Measurements from ENCODE around the gene OR2T29.
"Not testable (repeated sequence)": the region's sequence is repeated elsewhere in the genome, so short reads cannot be mapped to it uniquely, and the experiment has no call there.

The OR2T29 gene, protein sequence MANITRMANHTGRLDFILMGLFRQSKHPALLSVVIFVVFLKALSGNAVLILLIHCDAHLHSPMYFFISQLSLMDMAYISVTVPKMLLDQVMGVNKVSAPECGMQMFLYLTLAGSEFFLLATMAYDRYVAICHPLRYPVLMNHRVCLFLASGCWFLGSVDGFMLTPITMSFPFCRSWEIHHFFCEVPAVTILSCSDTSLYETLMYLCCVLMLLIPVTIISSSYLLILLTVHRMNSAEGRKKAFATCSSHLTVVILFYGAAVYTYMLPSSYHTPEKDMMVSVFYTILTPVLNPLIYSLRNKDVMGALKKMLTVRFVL

DNA sequence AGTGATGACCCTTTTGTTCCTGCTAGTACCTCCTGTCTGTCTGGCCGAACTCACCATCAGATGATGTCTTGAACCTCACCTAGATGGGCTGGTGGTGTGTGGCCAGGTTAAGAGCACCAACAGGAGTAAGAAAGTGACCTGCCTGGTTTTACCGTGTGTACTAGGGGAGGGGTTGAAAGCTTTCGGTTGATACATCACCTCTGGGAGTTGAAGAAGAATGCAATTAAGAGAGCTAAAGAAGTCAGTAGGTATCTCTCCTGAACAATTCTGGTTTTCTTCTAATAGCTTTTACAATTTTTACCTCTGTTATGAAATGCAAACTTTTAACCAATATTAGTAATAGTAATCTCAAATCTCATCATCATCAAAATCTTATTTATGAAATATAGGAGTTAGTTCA, at the start of gene OR2T29:
Gene OR2T29 (minus strand): TSS at position 101 of the 400 bp plus-strand sequence. CDS start 3,281 bp downstream, outside the sequence.
- not testable (repeated sequence) for DNase-seq

DNA sequence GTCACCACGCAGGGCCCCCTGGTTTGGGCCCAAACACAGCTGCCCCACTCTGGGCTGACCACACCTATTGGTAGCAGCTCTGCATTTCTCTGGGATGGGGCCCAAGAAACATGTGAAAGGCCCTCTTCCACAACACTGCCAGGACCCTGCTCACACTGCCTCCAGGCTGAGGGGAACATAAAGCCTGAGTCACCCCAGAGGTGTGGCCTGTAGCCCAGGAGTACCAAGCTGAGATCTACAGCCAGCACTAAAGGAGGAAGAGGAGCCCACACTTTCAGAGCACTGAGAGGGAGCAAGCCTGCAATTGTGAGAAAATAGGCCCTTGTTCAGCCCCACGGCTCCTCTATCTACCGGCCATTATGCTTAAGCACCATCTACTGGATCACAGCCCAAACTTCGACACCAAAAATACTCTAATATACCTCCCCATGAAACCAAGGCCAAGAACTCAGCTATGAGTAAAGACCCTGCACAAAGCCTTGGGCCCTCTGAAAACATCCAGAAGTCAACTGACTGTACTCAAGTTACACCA, 49.4 kb upstream of the OR2T29 start:
- DNase-seq, result no peak

DNA sequence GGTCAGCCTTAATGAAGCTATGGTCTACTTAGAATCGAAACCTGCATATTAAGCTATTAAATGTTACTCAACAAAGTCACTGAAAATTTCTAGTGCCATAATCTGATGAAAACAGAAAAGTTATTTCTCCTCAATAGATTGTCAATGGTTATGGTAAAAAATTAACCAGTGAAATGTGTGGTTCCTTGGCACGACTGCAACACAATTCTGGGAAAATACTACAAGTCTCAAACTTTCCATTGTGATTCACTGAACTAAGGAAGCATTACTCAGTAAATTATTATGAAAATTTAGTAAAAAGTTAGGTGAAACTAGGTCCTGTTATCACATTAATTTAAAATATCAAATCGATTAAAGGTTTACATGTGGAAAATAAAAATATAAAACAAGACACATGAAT, 47.7 kb upstream of the OR2T29 start:
- DNase-seq, result no peak

DNA sequence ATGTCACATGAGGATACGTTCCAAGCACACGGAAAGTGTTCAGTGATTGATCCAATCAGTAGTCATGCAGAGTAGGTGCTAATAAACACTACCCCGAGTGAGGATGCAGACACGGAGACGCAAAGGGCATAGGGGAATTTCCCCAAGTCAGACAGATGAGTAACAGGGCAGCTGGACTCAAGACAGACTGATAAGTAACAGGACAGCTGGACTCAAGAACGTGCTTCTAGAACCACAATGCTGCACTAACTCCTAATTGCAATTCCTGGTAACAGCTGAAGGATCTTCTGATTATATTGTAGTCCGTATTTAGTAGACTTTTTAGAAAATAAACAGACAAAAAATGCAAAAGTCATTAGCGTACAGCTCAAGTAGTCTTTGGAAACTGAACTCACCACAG, 36.8 kb upstream of the OR2T29 start:
- DNase-seq, result no peak

DNA sequence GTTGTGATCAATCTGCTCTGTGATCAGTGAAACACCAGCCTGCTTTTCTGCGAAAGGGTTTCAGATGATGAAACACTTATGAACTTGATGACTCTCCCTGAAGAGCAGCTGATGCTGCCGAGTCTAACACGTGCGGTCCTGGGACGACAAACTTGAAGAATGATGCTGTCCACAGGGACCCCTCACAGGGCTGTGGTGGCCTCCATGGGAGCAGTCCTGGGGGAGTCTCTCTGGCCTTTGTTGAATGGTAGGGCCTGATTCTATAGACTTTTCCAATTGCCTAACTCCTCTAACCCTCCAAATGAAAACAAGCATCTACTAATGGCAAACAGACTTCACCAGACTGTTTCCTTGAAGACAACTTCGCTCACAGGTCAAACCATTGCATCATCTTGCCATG, 35.0 kb upstream of the OR2T29 start, which contains the start of gene OR2T10:
Gene OR2T10 (minus strand): TSS at position 112 of the 400 bp plus-strand sequence. CDS start 3,932 bp downstream, outside the sequence.
- DNase-seq, result no peak

DNA sequence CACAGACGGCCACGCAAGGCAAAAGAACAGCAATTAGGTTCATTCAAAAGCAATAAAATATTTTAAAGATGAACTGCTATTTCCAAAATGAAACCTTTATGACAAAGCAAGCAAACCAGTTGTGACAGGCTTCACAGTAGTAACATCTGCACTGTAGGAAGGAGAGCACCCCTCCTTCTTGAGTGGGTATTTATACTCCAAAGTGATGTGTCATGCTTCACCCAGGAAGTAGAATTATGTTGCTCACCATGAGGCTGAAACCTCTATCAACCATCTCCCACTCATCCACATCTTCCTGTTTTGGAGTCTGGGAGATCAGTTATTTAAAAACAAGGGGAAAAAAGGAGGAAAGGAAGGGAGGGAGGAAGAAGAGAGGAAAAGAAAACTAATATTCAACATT, 34.0 kb upstream of the OR2T29 start:
- DNase-seq, result no peak

DNA sequence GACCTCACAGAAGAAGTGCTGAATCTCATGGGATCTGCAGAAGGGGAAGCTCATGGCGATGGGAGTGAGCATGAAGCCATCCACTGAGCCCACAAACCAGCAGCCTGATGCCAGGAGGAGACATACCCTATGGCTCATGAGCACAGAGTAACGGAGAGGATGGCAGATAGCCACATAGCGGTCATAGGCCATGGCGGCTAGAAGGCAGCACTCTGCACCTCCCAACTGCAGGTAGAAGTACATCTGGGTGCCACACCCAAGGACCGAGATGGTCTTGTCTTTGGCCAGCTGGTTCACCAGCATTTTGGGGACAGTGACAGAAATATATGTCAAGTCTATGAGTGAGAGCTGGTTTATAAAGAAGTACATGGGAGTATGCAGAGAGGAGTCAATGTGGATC, 30.7 kb upstream of the OR2T29 start:
- DNase-seq, result no peak

DNA sequence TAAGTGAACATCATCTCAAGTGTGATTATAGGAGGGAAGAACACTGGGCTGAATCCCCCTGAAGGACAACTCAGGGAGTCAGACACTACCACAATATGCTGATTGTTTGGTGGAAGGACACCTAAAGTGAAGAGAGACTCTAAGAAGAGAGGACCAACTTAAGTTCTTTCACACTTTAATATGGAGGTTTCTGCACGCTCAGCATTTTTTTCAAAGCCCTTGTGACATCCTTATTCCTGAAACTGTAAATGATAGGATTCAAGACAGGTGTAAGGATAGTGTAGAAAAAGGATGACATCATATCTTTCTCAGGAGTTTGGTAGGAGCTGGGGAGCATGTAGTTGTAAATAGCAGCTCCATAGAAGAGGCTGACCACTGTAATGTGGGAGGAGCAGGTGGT, 30.1 kb upstream of the OR2T29 start:
- DNase-seq, result no peak

DNA sequence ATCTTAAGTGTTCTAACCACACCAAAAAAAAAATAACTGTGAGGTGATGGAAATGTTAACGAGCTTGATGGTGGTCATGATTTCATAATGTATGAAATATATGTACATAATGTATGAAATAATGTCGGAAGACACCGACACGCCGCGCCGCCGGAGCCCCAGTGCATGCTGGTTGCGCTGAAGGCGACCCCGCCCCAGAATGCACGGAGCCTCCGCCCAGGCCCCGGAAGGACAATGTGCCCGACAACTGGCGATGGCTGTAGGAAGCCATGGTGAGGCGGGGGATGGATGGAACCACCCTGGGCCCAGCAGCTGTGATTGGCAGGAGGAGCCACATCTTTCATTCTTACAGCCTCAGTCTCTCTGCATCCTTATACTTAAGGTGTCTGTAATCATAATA, 27.5 kb upstream of the OR2T29 start:
- no peak for DNase-seq

DNA sequence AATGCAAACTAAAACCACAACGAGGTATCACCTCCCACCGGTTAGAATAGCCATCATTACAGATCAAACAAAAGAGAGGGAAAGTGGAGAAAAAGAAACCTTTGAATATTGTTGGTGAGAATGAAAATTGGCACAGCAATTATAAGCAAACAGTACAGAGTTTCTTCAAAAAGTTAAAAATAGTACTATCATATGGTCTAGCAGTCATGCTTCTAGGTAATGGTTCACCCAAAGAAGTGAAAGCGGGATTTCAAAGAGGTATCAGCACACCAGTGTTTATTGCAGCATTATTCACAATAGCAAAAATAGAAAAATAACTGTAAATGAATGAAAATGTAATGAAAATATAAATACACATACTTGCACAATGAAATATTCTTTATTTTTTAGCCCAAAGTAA, 26.8 kb upstream of the OR2T29 start:
- no peak for DNase-seq

DNA sequence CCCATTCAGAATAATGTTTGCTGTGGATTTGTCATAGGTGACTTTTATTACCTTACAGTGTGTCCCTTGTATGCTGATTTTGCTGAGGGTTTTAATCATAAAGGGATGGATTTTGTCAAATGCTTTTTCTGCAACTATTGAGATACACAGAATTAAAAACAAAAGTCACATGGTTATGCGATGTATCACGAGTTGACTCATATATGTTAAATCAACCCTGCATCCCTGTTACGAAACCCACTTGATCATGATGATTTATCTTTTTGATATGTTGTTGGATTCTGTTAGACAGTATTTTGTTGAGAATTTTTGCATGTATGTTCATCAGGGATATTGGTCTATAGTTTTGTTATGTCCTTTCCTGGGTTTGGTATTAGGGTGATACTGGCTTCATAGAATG, 22.7 kb upstream of the OR2T29 start:
- DNase-seq, result no peak

DNA sequence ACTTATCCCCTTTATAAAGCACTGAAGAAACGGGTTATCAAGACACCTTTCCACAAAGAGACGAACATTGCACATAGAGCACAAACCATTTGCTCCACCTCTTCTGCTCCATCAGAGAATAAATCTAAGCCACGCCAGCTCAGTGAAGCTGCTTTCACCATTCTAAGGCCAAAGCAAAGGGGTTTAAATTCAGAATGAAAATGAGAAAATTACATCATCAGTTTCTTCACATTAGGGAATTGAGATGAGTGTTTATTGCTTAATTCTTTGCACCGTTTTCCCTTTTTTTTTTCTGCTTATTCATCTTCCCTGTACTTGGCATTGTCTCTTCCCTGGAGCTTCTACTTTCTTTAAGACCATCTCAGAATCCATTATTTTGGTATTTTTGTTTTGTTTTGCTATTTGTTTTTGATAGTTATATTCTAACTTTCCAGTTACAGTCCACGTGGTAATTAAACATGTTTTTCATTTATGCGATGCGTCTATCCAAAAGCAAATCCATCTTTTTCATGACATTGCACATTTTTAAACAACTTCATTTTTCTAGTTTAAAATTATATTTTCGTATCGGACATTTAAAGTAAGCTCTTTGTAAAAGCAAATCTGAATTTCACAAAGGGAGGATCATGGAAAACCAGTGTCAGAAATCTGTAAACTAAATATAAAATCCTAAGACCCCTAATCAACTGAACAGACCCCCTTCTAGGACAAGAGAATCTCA, 13.8 kb upstream of the OR2T29 start:
- no peak for DNase-seq

DNA sequence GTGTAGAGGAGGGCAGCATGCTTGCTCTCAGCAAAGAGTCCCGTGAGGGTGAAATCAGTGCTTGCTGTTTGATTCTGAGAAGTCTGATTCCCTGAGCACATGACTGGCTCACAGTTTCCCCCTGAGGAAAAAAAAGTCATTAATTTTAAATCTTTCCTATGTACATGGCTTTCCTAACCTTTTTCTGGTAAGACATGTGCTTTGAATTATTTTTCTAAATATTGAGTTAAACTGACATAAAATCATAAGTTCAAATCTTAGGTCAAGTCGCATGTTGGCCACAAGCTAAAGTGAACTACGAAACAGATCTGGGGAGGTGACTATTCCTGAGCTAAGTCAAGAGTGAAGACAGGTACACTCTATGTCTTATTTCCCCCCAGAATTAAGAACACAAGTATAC, 12.1 kb upstream of the OR2T29 start, which contains the start of gene OR2T34:
Gene OR2T34 (minus strand): TSS at position 101 of the 400 bp plus-strand sequence. CDS start 0 bp downstream, at position 101.
- DNase-seq, result not testable (repeated sequence)

DNA sequence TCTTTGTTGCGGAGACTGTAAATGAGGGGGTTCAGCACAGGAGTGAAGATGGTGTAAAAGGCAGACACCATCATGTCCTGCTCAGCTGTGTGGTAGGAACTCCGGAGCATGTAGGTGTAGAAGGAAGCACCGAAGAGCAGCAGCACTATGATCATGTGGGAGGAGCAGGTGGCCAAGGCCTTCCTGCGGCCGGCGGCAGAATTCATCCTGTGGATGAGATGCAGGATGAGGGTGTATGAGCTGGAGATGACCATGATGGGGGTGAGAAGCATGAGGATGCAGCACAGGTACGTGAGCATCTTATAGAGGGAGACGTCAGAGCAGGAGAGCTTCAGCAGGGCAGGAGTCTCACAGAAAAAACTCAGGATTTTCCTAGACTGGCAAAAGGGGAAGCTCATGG, 11.3 kb upstream of the OR2T29 start:
- not testable (repeated sequence) for DNase-seq

DNA sequence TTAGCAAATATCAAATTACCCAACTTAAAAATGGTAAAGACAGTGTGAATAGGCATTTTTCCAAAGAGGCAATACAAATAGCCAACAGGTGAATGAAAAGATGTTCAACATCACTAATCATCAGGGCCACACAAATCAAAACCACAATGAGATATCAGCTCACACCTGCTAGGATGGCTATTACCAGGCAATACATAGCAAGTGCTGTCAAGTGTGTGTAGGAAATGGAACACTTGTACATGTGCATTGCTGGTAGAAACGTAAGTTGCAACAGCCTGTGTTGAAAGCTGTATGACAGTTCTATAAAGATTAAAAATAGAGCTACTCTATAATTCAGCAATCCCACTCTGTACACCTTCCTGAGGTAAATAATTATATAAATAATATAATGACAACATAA, 9.5 kb upstream of the OR2T29 start:
- DNase-seq, result not testable (repeated sequence)

DNA sequence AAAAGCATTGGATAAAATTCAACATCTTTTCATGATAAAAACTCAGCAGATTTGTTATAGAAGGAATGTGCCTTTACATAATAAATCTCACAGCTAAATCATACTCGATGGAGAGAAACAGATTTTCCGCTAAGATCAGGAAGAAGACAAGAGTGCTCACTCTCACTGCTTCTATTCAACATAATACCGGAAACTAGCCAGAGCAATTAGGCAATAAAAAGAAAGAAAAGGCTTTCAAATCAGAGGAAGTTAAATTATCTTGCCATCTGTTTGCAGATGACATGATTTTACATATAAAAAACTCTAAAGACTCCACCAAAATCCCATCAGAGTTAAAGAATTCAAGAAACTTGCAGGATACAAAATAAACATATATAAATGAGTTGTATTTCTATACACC, 8.2 kb upstream of the OR2T29 start:
- DNase-seq, result not testable (repeated sequence)

DNA sequence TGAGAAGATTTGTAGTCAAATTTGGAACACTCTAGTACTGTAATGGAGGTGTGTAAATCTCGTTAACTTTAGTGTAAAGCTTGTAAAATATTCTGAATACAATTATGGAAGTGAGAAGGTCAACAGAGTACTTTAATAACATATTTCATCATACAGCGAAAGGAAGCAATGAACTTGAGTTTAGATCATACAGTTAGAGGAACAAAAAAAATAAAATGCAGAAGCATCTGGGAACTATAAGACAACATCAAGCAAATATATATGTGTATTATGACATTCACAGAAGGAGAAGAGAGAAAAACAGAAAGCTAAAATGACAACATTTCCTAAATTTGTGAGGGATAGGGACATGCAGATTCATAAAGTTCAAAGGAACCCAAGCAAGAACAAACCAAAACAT, 6.5 kb upstream of the OR2T29 start:
- DNase-seq, result not testable (repeated sequence)

DNA sequence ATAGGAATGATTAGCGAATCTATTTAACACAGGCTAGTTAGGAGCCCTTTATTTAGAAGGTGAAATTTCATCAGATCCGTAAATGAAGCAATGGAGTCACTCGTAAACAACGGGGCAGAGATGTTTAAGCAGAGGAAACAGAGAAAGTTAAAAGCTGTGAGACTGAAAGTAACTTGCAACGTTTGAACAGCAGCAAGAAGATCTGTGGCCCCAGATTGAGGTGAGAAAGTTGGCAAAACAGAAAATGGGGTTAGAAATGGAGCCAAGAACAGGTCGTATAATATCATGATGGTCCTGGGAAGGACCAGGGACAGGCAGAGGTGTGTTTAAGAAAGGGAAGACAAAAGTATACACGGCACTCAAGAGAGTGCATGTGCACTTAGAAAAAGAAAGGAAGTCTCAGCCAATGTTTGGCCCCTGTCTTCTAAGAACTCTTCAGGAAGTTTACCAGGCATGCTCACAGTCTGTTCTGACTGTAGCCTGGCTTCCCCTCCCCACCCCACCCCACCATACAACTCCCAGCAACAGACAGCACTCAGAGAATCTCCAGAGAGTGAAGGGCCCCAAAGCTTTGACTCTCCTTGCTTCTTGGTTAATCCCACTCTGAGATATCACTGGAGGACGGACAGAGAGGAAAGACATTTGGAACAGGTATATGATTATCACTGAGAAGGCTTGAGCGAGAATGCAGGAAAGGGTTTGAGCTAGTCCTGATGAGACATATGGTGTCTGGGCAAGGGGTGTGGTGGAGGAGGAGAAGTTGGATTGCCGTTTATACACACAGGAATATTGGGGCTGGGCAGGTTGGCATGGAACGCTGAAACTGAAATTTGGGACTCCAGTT, 3.2 kb upstream of the OR2T29 start:
- DNase-seq, result not testable (repeated sequence)

DNA sequence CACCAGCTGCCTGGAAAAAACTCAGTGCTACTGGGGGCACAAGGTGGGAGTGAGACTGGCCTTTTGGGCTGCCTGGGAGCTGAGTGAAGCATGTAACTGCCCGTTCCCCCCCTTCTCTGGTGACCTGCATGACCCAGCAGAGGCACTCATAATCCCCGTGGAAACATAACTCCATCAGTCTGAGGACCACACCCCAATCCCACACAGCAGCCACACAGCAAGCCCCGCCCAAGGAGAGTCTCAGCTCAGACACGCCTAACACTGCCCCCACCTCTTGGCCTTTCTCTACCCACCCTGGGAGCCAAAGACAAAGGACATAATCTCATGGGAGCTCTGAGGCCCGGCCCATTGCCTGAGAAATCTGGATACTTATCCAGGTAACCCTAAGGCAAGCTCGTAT, 11.5 kb downstream of the OR2T29 start:
- DNase-seq, result not testable (repeated sequence)

DNA sequence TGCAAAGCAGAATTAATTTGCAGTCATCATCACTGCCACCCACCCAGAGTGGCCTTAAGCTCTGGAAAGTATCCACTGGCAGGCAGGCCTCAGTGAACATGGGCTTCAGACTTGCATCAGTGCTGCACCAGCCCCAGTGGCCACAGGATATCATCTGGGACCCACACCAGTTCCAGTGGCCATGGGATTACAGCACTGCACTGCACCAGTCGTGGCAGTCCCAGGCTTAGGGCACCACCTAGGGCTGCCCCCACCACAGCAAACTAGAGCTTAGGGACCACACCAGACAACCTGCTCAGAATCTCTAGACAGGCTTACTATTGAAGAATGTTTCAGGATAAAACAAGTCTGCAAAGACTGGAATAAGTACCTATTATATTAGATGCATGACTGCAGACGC, 15.2 kb downstream of the OR2T29 start:
- not testable (repeated sequence) for DNase-seq

DNA sequence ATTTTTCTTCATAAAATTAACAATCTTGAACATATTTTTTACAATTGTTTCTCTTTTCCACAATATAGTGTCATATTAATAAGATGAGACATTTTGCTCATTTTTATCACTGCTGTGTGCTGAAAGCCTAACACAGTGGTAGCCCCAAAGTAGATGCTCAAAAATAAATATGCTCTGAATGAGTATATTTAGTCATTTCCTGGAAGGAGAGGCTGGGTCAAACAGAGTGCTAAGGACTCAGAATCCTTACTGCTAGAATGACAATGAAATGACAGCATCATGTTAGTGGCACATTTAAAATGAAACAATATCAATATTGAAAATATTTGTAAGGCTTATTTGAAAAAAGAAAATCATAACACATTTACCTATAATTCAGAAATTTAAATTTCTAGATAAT, 25.1 kb downstream of the OR2T29 start:
- DNase-seq, result not testable (repeated sequence)

DNA sequence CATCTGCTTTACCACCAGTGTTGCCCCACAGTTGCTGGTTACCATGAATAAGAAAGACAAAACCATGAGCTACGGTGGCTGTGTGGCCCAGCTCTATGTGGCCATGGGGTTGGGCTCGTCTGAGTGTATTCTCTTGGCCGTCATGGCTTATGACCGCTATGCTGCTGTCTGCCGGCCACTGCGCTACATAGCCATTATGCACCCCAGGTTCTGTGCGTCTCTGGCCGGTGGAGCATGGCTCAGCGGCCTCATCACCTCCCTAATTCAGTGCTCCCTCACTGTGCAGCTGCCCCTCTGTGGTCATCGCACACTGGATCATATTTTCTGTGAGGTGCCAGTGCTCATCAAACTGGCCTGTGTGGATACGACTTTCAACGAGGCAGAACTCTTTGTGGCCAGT, 40.7 kb downstream of the OR2T29 start:
- no peak for DNase-seq

DNA sequence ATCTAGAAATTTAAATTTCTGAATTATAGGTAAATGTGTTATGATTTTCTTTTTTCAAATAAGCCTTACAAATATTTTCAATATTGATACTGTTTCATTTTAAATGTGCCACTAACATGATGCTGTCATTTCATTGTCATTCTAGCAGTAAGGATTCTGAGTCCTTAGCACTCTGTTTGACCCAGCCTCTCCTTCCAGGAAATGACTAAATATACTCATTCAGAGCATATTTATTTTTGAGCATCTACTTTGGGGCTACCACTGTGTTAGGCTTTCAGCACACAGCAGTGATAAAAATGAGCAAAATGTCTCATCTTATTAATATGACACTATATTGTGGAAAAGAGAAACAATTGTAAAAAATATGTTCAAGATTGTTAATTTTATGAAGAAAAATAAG, 52.4 kb downstream of the OR2T29 start:
- not testable (repeated sequence) for DNase-seq
